NCI-H510A (cell line): ENCODE results near the gene MKRN1.
"Not testable (repeated sequence)": the region's sequence is repeated elsewhere in the genome, so short reads cannot be mapped to it uniquely, and the experiment has no call there.

ENCODE experiments used
- DNase-seq: peaks from one replicate; lab custom pipeline; 2025; lab: John Stamatoyannopoulos, UW

The MKRN1 gene

GRCh38 chr7:140479062-140479738 lies at the start of gene MKRN1:
TSS of gene MKRN1 (minus strand) at chr7:140479505. CDS start at chr7:140479344, 161 bp downstream.
- DNase-seq = peak; percentile 95

GRCh38 chr7:140526787-140527664 lies 47.7 kb upstream of the MKRN1 start:
- DNase-seq = no peak

- no peak for DNase-seq
Observed at GRCh38 chr7:140526214-140526613, 46.9 kb upstream of the MKRN1 start.

GRCh38 chr7:140525743-140526142 lies 46.4 kb upstream of the MKRN1 start:
- DNase-seq = no peak

- no peak for DNase-seq
Observed at GRCh38 chr7:140521421-140521820, 42.1 kb upstream of the MKRN1 start.

GRCh38 chr7:140519007-140519399 lies 39.7 kb upstream of the MKRN1 start:
- DNase-seq = no peak

- DNase-seq = no peak
Observed at GRCh38 chr7:140518370-140519006, 39.2 kb upstream of the MKRN1 start.

GRCh38 chr7:140517546-140518369 lies 38.5 kb upstream of the MKRN1 start:
- peak; percentile 85 for DNase-seq

GRCh38 chr7:140512317-140513000 lies 33.2 kb upstream of the MKRN1 start:
- peak; percentile 81 for DNase-seq

GRCh38 chr7:140509789-140510188 lies 30.5 kb upstream of the MKRN1 start:
- DNase-seq = peak; percentile 16

GRCh38 chr7:140507556-140507955 lies 28.3 kb upstream of the MKRN1 start:
- DNase-seq = not testable (repeated sequence)

GRCh38 chr7:140506788-140507464 lies 27.6 kb upstream of the MKRN1 start:
- peak; percentile 89 for DNase-seq

GRCh38 chr7:140501966-140502365 lies 22.7 kb upstream of the MKRN1 start:
- peak; percentile 22 for DNase-seq

GRCh38 chr7:140497807-140498206 lies 18.5 kb upstream of the MKRN1 start:
- not testable (repeated sequence) for DNase-seq

GRCh38 chr7:140497241-140497769 lies 18.0 kb upstream of the MKRN1 start:
- DNase-seq = no peak

GRCh38 chr7:140495514-140496097 lies 16.3 kb upstream of the MKRN1 start:
- no peak for DNase-seq

- no peak for DNase-seq
Observed at GRCh38 chr7:140494867-140495266, 15.6 kb upstream of the MKRN1 start.

GRCh38 chr7:140489026-140489359 lies 9.7 kb upstream of the MKRN1 start:
- no peak for DNase-seq

GRCh38 chr7:140485500-140486265 lies 6.4 kb upstream of the MKRN1 start:
- no peak for DNase-seq
